Posterior vena cava (tissue), 2 donors: ENCODE results near the gene KARS1. TPM values are rescaled to one million over a fixed set of nuclear protein-coding genes. Genes with fewer than 3 reads are reported as not detected.
"Not testable (repeated sequence)": the region's sequence is repeated elsewhere in the genome, so short reads cannot be mapped to it uniquely, and the experiment has no call there.

Experiments used
- DNase-seq: peaks from one replicate; pipeline ENCODE4 v3.0.0-alpha.2; 2020; ENCODE audit warnings: low spot score
- intact Hi-C, 2 donors: fragments of 100-400 bp; cut with DNase I; formaldehyde crosslinking; loops; one replicate each; pipeline versions ENCODE4 v1.14.1 to v1.14.2; 2022 to 2023
- total RNA-seq, 2 donors: library from RNA; stranded (reverse); fragmentation: NEBNext Ultra II Directional; extraction: Animal tissue kit (Norgen Biotek cat#: 25700); gene quantifications; one replicate each; pipeline ENCODE4 v1.2.1, GENCODE V29; 2021
- donor health status: DM: yes; HTN: yes; CAD: no.
- donor health status: DM: yes; HTN: yes; CAD: no.

The KARS1 gene
- total RNA-seq, 2 donors from 2014 or later, result 67.6 to 75.0 TPM

DNA sequence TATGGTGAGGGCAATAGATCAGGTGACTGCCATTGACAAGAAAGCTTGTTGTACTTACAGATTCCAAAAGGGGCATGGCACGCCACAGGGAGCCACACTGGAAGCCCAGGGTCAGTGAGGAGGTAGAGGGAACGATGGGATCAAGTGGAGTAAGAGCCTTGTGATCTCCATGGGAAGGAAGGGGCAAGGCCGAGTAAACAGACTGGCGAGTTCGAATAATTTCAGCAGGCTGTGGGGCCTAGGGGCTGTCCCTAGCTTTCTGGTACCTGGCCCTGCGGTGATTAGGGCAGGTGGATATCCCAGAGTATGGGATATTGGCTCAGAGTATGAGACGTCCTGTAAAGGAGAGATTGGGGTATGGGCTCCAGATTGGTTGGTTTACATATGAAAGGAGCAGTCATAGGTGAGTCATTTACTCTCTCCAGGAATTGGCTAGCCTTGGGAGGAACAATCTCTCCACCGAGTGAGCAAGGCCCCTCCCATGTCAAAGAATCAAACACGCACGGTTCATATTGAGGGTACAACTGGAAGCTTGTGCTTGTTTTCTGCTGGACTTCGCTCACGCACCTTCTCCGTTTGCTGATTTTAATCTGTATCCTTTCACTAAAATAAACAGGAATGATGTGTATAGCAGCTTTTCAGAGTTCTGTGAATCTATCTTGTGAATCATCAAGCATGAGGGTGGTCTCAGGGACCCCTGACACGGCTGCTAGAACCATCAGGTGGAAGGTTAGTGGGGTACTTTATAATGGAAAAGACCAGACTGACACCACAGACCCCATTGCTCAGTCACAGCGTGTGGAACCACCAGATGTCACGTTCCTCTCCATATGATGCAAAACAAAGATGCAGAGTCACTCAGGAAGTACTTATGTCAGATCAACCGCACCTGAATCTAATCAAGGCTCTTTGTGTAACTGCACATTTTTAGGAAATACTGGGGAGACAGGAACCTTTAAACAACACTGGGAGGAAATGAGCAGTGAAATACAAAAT, 53.3 kb downstream of the KARS1 start:
- intact Hi-C loops, result no loop called here
- no peak for DNase-seq

- no peak for DNase-seq
- intact Hi-C loops, result no loop called here
Measured at GRCh38 chr16:75593308-75593707, 54.2 kb downstream of the KARS1 start.

- DNase-seq, intact Hi-C loops: not testable (repeated sequence)
Measured at GRCh38 chr16:75591927-75592326, 55.5 kb downstream of the KARS1 start.

- intact Hi-C loops, result no loop called here
- peak; percentile 88 for DNase-seq
Measured at GRCh38 chr16:75590920-75591843, 56.3 kb downstream of the KARS1 start.

DNA sequence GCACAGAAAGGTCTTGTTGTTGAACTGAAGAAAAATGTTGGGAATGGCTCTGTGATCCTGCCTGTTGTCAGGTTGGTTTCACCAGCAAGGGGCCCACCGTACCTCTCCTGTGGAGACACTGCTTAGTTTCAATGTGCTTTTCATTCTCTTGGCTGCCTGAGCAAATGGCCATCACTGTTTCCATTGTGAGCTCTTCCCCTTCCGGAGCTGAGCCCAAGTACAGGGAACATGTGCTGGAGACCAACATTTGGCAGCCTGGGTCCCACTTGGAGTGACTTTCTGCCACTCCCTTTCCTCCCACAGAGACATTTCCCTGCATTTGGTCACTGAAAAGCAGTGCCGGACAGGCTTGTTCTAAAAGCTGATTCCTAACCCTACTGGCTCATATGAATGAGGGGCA, 58.2 kb downstream of the KARS1 start:
- intact Hi-C loops, result no loop called here
- peak; percentile 84 for DNase-seq

GRCh38 chr16:75588716-75589115, 58.7 kb downstream of the KARS1 start:
- intact Hi-C loops, result no loop called here
- no peak for DNase-seq

DNA sequence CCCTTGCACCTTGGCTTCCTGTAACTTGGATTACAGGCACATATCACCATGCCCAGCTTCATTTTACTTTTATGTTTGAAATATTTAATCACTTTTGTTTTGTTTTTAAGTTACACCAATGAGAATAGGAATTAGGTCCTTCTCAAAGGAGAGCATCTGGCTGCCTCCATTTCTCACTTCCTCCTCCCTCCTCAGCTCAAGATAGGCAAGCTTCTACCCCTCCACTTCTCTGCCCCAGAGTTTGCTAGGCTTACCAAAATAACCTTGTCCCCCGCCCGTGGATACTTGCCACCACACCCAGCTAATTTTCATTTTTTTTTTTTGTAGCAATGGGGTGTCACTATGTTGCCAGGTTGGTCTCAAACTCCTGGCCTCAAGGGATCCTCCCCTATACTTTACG, 63.4 kb downstream of the KARS1 start:
- intact Hi-C loops, result no loop called here
- DNase-seq, result no peak

DNA sequence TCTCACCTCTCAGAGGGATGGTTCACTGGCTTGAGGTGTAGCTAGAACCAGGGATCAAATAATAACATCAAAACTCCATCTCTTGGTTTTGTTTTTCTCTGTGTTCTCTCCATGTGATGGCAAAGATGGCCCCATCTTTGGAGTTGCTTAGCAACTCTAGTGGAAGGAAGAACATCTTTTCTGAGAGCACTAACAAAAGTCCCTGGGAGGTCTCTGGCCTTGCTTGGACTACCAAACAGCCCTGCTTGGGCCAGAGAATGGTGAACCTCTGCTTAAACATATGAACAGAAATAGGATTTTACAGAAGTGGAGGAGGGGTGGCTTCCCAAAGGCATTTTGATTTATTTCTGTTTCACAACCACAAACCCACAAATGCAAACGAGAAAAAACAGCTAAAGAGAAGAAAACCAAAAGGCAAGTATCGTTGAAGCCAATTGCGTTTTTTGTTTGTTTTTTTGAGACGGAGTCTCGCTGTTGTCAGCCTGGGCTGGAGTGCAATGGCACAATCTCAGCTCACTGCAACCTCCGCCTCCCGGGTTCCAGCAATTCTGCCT, 68.1 kb downstream of the KARS1 start:
- DNase-seq, result no peak
- intact Hi-C loops, result loop anchor here in 1 of 2 donors (10.0 kb wide), 1 partner anchor 355 kb away; no protein-coding TSS in a partner anchor

DNA sequence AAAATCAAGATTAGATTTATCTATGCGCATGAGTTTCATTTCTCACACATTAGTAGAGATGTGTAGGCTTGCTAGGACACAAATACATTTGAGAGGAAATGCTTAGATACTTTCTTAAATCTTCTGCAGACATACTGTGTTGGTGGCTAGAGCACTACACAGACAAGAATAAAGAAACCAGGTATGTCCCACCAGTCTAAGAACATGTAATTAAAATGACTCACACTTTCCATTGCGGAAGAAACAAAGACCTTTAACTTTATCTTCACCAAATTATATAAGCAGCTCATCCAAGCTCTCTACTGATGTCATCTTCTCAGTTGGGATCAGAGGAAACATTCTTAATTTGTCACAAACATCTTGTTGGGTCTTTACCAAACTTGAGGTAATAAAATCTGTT, 68.7 kb downstream of the KARS1 start:
- intact Hi-C loops, result loop anchor here in 1 of 2 donors (10.0 kb wide), 1 partner anchor 354 kb away; no protein-coding TSS in a partner anchor
- no peak for DNase-seq

- no peak for DNase-seq
- intact Hi-C loops, result loop anchor here in 1 of 2 donors (10.0 kb wide), 1 partner anchor 353 kb away; no protein-coding TSS in a partner anchor
Measured at GRCh38 chr16:75578212-75578611, 69.3 kb downstream of the KARS1 start.

Other genes with a start within 250 kb of the KARS1 start
- 10 to 100 TPM; 45.3 to 54.4 TPM for gene CFDP1, start 214.2 kb downstream of the KARS1 start, total RNA-seq
- 10 to 100 TPM; 14.3 to 16.9 TPM for gene TMEM170A, start 183.0 kb downstream of the KARS1 start, total RNA-seq
- gene CHST6, start 152.2 kb downstream of the KARS1 start, total RNA-seq, result 1 to 10 TPM in 1 of 2 donors, under 1 TPM in 1; 0.86 to 1.6 TPM
- gene CHST5, start 111.6 kb downstream of the KARS1 start, total RNA-seq, result not detected
- 1 to 10 TPM; 6.8 to 9.4 TPM for gene TMEM231, start 91.4 kb downstream of the KARS1 start, total RNA-seq
- 10 to 100 TPM; 94.3 to 96.0 TPM for gene GABARAPL2, start 81.3 kb downstream of the KARS1 start, total RNA-seq
- gene ADAT1, start 24.4 kb downstream of the KARS1 start, total RNA-seq, result 10 to 100 TPM; 26.0 to 29.1 TPM
- gene TERF2IP, start 108 bp upstream of the KARS1 start, total RNA-seq, result 10 to 100 TPM; 48.4 to 49.7 TPM
- gene CPHXL2, start 29.3 kb upstream of the KARS1 start, total RNA-seq, result not detected
- not detected for gene DUXB, start 53.8 kb upstream of the KARS1 start, total RNA-seq
- gene CPHXL, start 78.8 kb upstream of the KARS1 start, total RNA-seq, result not detected